HG03025 (cell line): ENCODE data around the gene SHOX.
"Not testable (repeated sequence)": the region's sequence is repeated elsewhere in the genome, so short reads cannot be mapped to it uniquely, and the experiment has no call there.

Source experiments
- ATAC-seq: cut with Tn5 transposase; IDR thresholded peaks from one replicate; pipeline ENCODE4 v1.9.1; 2021; ENCODE audit warnings: mild to moderate bottlenecking, moderate library complexity; ENCODE audit not compliant: unreplicated experiment, low FRiP score

Gene SHOX

GRCh38 chrX:636981-637659 lies 6.5 kb downstream of the SHOX start:
- ATAC-seq, result no peak

DNA sequence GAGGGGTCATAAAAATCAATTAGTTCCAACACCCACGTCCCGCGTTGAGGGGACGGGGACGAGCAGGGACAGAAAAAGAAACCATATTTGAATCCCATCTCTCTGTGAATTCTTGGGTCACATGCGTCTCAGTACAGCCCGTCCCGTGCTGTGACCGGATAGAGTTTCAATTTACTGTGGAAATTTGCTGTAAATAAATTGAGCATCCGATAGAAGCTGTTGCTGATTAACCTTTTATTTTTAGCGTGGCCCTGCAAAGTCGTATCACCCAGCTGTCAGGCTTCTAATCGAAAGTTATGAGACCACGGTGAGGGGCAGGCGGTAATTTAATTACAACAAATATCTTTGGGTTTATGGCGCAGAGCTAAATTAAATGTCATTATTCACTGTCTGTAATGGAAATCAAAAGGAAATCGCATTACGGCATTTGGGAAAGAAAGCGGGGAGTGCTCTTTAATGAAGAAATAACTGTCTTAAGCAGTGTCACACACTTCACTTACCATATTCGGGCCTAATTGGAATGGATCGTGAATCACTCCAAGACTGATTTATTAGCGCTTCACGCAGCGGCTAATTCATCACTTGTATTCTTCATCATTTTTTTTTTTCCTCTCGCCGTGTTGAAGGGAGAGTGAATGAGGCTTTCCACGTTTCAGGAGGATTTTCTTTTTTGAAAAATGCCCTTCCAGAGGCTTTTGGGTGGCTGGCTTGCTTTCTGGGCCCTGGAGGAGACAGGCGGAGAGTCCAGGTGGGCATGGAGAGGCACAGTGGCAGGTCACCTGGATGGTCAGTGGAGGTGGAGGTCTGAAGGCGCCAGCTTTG lies 7.3 kb downstream of the SHOX start:
- no peak for ATAC-seq

- ATAC-seq, result no peak
These were observed 8.0 kb downstream of the SHOX start for GRCh38 chrX:638482-639131.

- no peak for ATAC-seq
These were observed 8.6 kb downstream of the SHOX start for GRCh38 chrX:639151-639550.

GRCh38 chrX:640641-641040 lies 10.1 kb downstream of the SHOX start:
- no peak for ATAC-seq

DNA sequence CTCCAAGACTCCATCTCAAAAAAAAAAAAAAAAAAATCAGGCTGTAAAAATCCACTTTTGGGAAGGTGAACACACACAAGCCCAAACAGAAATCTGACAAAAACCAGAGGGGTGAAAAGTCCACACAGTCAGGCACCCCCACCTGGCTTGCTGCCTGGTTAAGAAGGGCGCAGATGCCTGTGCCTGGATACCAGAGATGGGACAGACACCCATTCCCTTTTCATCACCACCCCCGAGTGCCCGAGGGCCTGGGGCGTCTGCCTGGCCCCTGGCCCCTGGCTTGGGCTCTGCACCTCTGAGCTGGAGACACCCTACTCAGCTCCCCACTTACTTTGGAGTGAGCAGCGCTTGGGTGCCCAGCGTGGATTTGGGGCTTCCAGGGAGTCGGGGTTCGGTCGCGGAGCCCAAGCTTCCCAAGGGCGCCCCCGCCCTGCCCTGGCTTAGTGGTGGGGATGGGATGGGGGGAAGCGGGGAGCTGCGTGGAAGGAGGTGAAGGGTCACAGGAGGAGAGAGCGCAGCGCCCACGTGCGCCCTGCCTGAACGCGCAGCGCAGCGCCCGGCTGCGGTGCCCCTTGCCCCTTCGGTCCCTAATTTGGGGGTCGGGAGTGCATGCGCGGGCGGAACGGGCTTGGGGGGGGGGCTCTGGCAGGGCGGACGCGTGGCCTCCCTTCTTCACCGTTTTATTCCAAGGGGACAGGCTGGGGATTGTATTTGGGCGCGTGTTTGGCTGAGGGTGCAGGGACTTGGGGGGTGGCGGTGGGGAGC lies 11.3 kb downstream of the SHOX start:
- no peak for ATAC-seq

GRCh38 chrX:642436-643240 lies 12.0 kb downstream of the SHOX start:
- ATAC-seq, result no peak

- no peak for ATAC-seq
These were observed 12.6 kb downstream of the SHOX start for GRCh38 chrX:643241-643595.

- no peak for ATAC-seq
These were observed 13.3 kb downstream of the SHOX start for GRCh38 chrX:643911-644303.

- no peak for ATAC-seq
These were observed 14.0 kb downstream of the SHOX start for GRCh38 chrX:644304-645281.

GRCh38 chrX:646228-646495 lies 15.6 kb downstream of the SHOX start:
- ATAC-seq, result no peak

DNA sequence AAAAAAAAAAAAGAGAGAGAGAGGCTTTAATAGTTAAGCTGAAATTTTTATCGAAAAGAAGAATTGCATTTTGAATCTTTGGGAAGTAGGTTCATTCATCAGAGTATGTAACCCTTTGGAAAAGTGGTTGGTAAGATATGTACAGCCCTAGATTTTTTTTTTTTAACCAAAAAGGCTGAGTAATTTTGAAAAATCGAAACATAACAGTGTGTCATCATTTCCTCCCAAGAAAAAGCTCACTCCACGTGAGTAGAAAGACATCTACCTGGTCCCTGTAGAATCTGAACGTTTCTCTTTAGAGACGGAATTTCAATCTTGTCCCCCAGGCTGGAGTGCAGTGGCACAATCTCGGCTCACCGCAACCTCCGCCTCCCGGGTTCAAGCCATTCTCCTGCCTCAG lies 16.2 kb downstream of the SHOX start:
- no peak for ATAC-seq

DNA sequence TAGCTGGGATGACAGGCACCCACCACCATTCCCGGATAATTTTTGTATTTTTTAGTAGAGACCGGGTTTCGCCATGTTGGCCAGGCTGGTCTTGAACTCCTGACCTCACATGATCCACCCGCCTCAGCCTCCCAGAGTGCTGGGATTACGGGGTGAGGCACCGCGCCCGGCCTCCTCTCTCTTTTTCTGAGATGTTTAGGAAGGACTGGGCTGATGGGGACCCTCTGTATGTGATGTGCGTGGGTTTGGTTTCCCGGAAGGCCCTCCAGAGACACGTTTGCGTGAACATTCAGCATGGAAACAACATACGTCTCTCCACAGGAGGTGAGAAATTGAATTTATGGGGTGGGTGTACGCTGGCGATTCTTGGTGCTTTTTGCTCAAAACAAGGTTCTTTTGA lies 18.6 kb downstream of the SHOX start:
- ATAC-seq, result no peak

DNA sequence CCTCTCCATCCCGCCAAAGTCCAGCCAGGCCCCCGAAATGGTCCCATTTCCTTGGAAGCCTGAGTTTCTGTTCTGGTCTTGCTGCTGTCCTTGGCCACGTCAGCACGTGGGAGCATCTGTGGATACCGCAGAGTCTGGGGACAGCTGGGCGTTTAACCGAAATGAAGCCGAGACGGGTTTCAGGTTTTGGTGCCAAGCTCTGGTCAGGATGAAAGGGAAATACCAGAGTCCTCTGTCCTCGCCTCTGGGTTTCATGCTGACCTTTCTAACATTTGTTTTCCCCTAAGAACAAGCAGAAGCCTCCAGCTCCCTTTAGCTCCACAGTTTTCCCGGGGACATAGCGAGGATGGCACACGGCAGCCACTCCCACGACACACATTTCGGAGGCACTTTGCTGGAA lies 19.7 kb downstream of the SHOX start:
- no peak for ATAC-seq

DNA sequence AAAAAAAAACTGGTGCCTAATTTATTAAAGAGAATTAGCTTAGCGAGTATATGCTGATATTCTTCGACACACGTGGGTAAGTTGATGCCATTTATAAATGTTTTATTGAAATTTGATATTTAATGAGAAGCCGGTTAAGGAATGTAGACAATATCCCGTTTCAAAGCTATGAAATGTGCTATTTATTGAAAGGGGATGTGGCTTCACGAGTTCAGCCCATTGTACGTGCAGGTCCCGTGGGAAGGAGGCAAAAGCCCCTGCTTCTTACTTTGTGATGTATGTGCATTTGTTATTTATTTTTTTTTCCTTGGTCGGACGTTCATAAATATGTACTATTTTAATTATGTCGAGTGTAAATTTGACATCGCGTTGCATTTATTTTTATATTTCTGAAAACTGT lies 20.2 kb downstream of the SHOX start:
- ATAC-seq, result no peak

DNA sequence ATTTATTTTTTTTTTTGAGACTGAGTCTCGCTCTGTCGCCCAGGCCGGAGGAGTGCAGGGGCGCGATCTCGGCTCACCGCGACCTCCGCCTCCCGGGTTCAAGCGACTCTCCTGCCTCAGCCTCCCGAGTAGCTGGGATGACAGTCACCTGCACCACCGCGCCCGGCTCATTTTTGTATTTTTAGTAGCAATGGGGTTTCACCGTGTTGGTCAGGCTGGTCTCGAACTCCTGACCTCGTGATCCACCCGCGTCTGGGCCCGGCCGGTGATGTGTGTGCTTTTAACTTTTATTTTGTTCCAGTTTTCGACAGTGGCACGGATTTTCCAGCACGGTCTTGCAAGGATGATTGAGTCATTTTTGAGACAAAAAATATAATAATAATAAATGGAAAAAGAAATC lies 21.3 kb downstream of the SHOX start:
- not testable (repeated sequence) for ATAC-seq

DNA sequence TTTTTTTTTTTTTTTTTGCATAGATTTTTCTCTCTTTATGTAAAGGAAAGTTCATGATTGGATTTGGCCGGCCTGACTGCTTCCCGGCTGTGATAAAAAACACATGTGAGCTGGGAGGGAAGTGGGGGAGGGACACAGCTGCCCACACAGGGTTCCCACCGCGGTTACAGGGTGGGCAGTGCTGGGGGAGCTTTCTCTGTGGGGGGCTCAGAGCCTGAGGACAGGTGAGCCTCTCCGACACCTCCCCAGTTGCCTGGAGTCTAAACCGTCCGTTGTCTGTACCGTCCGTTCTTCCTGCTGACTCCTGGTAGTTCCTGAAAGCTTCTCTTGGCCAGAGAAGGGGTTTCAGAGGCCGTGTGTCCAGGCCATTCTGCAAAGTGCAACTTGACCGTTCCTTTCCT lies 21.8 kb downstream of the SHOX start:
- ATAC-seq, result no peak

- no peak for ATAC-seq
These were observed 22.7 kb downstream of the SHOX start for GRCh38 chrX:653306-653705.

DNA sequence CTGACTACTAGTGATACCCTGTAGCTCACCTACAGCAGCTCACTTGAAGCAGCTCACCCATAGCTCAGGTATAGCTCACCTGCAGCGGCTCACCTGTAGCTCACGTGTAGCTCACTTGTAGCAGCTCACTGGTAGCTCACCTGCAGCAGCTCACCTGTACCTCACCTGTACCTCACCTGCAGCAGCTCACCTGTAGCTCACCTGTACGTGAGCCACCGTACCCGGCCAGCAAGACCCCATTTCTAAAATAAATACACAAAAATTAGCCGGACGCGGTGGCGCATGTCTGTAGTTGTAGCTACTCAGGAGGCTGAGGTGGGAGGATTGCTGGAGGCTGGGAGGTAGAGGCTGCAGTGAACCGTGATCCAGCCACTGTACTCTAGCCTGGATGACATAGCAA lies 30.6 kb downstream of the SHOX start:
- no peak for ATAC-seq
